Epithelial cell of proximal tubule (primary cell): ENCODE data around the gene KCTD11. TPM values are rescaled to one million over a fixed set of nuclear protein-coding genes. Genes with fewer than 3 reads are reported as not detected.
"Not testable (repeated sequence)": the region's sequence is repeated elsewhere in the genome, so short reads cannot be mapped to it uniquely, and the experiment has no call there.

Experiments used
- DNase-seq: peaks from one replicate; pipeline ENCODE4 v3.0.0-alpha.2; 2011; ENCODE audit warnings: low read depth
- H3K4me3 ChIP-seq: 2 replicates; pipeline ENCODE4 v1.5.1; 2011; ENCODE audit warnings: low read depth, mild to moderate bottlenecking, low read length
- CTCF ChIP-seq: conservative IDR thresholded peaks from 2 replicates; pipeline ENCODE4 v1.5.1; 2012; ENCODE audit warnings: low read depth, mild to moderate bottlenecking, low read length
- total RNA-seq: library from RNA; depleted of rRNA; stranded (reverse); fragments of >200 nt; gene quantifications from 2 replicates; pipeline ENCODE4 v1.2.3, GENCODE V29; 2015

Gene KCTD11
- total RNA-seq, 1 donor from 2014 or later = 12.3 TPM

- H3K4me3 ChIP-seq = no peak within 1 kb of the TSS
- DNase-seq = no peak
- TF ChIP-seq CTCF = no peak
Measured at GRCh38 chr17:7336240-7337175, 15.5 kb upstream of the KCTD11 start, which contains the start of gene ACAP1. Gene ACAP1, plus strand, starts transcription at chr17:7336529. Its CDS starts 206 bp downstream, at chr17:7336735.

- H3K4me3 ChIP-seq, DNase-seq: not testable (repeated sequence)
Measured at GRCh38 chr17:7337600-7337999, 14.4 kb upstream of the KCTD11 start.

GRCh38 chr17:7340179-7340578, 11.8 kb upstream of the KCTD11 start:
- no peak for TF ChIP-seq CTCF
- H3K4me3 ChIP-seq = no peak overlapping the region
- DNase-seq = no peak

- DNase-seq = no peak
- no peak overlapping the region for H3K4me3 ChIP-seq
- TF ChIP-seq CTCF = no peak
Measured at GRCh38 chr17:7341842-7342241, 10.1 kb upstream of the KCTD11 start.

- DNase-seq = no peak
- no peak for TF ChIP-seq CTCF
- no peak overlapping the region for H3K4me3 ChIP-seq
Measured at GRCh38 chr17:7343250-7343649, 8.7 kb upstream of the KCTD11 start.

- no peak for TF ChIP-seq CTCF
- no peak overlapping the region for H3K4me3 ChIP-seq
- DNase-seq = no peak
Measured at GRCh38 chr17:7346761-7347614, 5.0 kb upstream of the KCTD11 start.

GRCh38 chr17:7347630-7348477, 4.1 kb upstream of the KCTD11 start:
- no peak overlapping the region for H3K4me3 ChIP-seq
- DNase-seq = no peak
- TF ChIP-seq CTCF = no peak
